Measurements from ENCODE around the gene TRIM36.

TRIM36 gene

DNA sequence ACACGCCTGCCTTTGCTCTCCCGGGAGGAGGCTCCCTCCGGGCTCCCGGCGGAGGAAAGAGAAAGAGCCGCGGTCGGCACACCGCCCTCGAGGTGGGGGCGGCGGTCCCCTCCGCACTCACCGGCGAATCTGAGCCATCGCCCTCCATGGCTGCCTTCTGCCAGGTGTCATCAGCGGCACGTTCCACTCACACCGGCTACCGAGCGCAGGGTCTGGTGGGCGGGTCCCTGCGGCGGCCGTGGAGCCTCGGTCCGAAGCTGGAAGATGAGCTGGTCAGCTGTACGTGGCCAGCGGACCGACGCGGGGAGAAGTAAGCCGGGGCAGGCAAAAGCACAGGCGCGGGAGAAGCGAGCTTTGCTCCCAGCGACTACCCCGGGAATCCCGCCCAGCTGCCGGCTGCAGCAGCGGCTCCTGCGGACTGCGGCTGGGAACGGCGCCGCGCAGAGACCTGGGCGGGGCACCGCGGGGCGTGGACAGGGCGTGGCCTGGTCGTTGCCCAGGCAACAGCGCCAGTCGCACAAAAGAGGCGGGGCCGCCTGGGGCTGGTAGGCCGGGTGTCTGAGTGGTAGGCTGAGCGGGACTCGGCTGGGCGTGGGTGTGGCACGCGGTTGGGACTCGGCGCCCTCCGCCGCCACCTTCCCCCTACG, at the start of gene TRIM36:
Gene TRIM36 (minus strand): TSS at position 422 of the 647 bp plus-strand sequence. CDS start 274 bp downstream, at position 148.
- peak; percentile 79 for DNase-seq (ENCODE audit: extremely low read depth in 1 of 2, low read depth in 1 of 2)

DNA sequence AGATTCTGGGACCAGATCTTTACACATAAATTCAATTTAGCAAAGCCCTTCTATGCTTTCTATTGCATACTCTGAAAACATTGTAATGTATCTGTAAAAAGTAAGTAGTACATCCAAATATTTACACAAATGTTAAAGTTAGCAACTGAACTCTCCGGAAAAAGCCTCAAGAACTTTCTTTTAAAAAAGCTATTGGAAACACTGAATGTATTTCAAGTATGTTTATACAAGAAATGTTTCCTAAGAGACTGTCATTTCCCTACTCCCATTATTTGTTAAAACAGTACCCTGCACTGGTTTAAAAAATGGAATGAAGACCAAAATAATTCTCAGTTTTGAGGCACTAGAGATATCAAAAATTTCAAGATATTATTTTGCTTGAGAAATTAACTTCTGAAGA, 44.8 kb upstream of the TRIM36 start:
- no peak for DNase-seq (ENCODE audit: extremely low read depth in 1 of 2, low read depth in 1 of 2)

DNA sequence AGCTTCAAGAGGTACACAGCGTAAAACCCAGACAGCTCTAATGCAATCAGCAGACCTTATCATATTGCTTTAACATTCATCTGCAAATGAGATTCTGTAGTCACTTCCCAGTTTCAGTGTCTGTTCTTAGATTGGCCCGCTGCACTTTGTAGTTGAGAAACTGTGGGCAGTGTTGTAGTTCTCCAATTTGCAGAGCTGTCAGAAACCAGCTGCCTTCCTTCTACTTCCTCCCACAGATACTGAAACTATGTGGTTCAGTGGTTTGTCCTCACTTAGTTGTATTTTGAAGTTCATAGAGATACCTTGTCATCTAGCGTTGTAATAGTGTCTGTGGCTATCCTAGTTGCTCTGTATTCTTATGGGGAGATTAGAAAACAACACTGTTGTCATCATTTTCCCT, 39.6 kb upstream of the TRIM36 start:
- DNase-seq (ENCODE audit: extremely low read depth in 1 of 2, low read depth in 1 of 2), result no peak

DNA sequence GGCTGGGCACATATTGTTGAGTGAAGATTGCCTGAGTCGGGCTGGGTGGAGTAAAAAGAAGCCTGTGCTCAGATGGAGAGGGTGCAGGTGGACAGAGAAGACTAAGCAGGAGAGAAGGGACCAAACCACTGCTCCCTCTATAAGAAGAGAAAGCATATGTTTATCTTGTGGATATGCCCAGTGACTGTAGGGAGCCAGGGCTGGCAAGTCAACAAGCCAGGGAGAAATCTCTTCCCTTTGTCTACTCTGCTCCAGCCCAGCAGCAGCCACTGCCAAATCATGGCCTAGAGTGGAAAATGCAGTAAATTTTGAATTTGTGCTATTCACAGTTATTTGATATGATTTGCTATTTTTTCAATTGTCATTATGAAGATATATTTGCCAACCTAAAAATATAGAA, 33.2 kb upstream of the TRIM36 start:
- no peak for DNase-seq (ENCODE audit: extremely low read depth in 1 of 2, low read depth in 1 of 2)

- no peak for DNase-seq (ENCODE audit: extremely low read depth in 1 of 2, low read depth in 1 of 2)
Measured at GRCh38 chr5:115196161-115196560, 26.5 kb upstream of the TRIM36 start.

- no peak for DNase-seq (ENCODE audit: extremely low read depth in 1 of 2, low read depth in 1 of 2)
Measured at GRCh38 chr5:115194676-115195075, 25.0 kb upstream of the TRIM36 start.

GRCh38 chr5:115193295-115193694, 23.6 kb upstream of the TRIM36 start:
- no peak for DNase-seq (ENCODE audit: extremely low read depth in 1 of 2, low read depth in 1 of 2)

DNA sequence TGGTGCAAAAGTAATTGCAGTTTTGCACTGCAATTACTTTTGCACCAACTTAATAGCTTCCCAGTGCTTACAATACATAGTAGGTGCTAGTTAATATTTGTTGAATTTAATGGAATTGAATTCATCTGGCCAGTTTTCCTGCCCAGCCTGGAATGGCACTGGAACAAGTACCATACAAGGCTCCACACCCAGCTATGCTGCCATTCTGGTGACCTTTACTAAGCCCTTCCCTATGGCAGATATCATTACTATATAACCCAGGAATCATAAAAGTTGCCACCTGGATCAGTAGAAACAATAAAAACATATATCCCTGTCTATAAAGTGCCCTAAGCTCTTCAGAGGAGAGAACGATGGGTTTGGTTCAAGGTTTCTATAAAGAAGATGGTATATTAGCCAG, 22.4 kb upstream of the TRIM36 start:
- DNase-seq (ENCODE audit: extremely low read depth in 1 of 2, low read depth in 1 of 2), result no peak

DNA sequence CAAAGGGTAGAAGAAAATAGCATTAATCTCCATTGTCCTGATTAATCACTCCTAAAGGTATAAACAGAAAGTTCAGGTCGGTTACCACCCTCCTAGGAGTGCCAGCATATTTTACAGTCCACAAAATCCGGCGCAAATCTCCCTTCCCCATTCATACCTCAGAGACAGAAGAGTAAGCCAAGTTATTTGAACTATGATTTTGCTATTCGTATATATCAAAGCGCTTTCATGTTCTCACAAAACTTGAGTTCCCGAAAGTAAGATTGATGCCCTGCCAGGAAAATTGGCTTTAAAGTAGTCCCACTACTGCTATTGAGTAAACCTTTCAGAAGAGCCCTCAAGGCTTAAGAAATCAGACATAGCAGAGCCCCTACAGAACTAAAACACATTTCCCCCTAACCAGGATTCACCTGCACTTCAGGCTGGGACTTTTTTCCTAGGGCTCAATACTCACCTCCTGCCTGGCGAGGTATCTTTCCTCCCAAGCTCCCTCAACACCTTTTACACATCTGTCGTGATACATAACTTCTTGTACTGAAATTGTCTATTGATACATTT, 21.8 kb upstream of the TRIM36 start:
- DNase-seq (ENCODE audit: extremely low read depth in 1 of 2, low read depth in 1 of 2), result no peak

DNA sequence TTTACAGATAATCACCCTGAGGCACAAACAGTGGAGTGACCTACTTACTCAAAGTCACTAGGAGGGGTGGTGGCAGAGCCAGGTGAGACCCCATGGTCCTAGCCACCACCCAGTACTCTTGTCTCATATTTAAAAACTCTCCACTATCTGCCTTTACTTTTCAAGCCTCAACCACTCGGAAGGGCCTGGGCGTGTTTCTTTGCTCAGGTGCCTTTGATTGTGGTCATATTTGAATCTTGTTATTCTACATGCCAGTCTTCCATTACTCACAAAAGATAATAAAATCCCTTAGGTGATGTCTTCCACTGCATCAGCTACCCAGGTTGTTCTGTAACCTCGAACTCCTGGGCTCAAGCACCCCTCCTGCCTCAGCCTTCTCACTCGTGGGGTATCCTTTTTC, 20.7 kb upstream of the TRIM36 start:
- DNase-seq (ENCODE audit: extremely low read depth in 1 of 2, low read depth in 1 of 2), result no peak

- no peak for DNase-seq (ENCODE audit: extremely low read depth in 1 of 2, low read depth in 1 of 2)
Measured at GRCh38 chr5:115189866-115190265, 20.2 kb upstream of the TRIM36 start.

GRCh38 chr5:115186794-115187193, 17.1 kb upstream of the TRIM36 start:
- no peak for DNase-seq (ENCODE audit: extremely low read depth in 1 of 2, low read depth in 1 of 2)

- DNase-seq (ENCODE audit: extremely low read depth in 1 of 2, low read depth in 1 of 2), result no peak
Measured at GRCh38 chr5:115184770-115185169, 15.1 kb upstream of the TRIM36 start.

DNA sequence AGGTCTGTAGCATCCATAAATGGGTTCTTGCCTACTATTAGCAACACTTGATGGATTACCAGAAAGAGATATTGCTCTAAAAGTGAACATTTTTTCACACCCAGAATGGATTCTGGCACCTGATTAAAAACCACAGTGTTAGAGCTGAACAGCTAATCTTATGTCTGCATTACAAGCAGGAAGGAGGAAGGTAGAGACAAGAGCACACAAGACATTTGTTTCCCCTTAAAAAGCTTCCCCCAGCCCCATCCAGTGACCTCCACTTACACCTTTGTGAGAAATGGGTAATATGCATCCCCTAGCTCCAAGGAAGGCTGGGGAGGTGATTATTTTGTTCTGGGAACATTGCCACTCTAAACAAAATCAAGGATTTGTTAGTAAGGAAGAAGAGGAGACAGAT, 12.0 kb upstream of the TRIM36 start:
- no peak for DNase-seq (ENCODE audit: extremely low read depth in 1 of 2, low read depth in 1 of 2)

DNA sequence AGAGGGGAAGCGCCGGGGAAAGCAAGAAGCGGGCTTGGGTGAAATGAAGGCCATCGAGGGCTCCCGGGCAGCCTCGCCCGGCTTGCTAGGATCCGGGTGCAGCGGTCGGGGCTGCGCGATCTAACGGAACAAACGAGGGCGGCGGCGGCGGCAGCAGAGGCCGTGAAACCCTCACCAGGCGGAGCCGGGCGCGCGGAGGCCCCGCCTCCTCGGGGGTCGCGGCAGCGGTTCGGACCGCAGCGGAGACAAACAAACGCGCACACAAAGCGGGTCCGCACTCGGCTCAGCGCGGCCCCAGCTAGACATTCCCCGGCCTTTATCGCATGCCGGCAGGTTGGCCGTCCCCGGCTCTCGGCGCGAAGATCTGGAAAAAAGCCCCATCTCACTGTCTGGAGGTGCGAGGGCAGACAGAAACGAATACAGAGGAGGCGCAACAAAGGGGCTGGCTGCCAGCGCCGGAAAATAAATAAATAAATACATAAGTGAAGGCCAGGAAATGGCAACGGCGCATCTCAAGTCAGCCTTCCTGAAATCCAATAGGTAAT, 10.5 kb upstream of the TRIM36 start:
- DNase-seq (ENCODE audit: extremely low read depth in 1 of 2, low read depth in 1 of 2), result no peak

DNA sequence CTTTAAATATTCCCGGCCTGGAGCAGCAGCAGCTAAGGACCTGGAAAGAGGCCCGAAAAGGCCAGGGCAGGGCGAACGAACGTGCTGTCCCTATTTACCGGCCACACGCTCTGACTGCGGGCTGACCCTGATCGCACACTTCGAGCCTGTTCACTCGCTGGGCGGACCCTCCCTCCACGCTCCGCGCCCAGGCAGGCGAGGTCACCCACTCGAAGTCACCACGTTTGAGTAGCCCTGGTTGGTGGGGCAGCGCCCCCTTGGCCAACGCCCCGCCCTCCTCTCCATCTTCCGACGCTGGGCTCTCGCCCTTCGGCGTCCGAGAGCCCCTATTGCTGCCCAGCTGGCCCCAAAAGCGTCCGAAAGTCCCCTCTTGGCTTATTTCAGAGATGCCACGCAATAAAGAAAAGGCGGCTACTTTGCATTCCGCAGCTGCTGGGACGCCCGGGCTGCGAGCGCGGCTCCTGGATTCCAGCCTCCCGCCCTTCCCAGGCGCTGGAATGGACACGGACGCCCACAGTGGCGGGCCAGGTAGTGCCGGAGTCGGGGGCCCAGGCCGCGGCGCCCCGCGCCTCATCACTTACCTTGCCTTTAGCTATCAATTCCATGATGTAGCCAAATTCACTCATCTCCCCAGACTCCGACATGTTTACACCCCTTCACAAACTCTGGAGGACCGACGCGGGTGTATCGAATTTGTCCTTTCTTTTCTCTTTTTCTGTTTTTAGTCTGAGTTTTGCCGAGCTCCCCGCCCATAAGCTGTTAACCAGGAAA, 9.9 kb upstream of the TRIM36 start:
- DNase-seq (ENCODE audit: extremely low read depth in 1 of 2, low read depth in 1 of 2), result no peak

- no peak for DNase-seq (ENCODE audit: extremely low read depth in 1 of 2, low read depth in 1 of 2)
Measured at GRCh38 chr5:115179030-115179393, 9.3 kb upstream of the TRIM36 start.

- DNase-seq (ENCODE audit: extremely low read depth in 1 of 2, low read depth in 1 of 2), result no peak
Measured at GRCh38 chr5:115170929-115171510, 1.3 kb upstream of the TRIM36 start.

GRCh38 chr5:115170134-115170928, 623 bp upstream of the TRIM36 start:
- no peak for DNase-seq (ENCODE audit: extremely low read depth in 1 of 2, low read depth in 1 of 2)

- DNase-seq (ENCODE audit: extremely low read depth in 1 of 2, low read depth in 1 of 2), result no peak
Measured at GRCh38 chr5:115168829-115169486, 750 bp downstream of the TRIM36 start.

All from activated CD8-positive, alpha-beta memory T cell treated with anti-CD3 and anti-CD28 coated beads for 1 hour (primary cell).